ENCODE results near the gene CACYBP.

DNA sequence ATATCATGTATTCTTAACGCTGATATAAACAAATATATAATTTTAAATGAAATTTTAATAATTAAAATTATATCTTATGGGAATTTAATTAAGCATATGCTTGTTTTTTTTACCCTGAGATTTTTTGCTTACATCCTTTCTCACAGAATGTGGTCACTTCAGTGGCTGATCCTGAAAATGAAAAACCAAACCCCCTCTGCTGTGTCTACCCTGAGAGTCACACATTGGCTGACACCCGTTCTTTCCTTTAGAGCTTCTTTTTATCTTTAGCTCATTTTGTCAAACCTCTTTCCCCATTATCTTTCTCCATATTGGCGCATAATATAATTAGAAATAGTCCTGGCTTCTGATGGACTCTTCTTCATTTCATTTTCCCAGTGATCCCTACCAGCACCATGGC is 10.8 kb upstream of the CACYBP start:
- no peak for TF ChIP-seq NFE2 (CRISPR knock-in tag; IDR thresholded peaks at IDR 0.05)
- TF ChIP-seq, protein P1, sequence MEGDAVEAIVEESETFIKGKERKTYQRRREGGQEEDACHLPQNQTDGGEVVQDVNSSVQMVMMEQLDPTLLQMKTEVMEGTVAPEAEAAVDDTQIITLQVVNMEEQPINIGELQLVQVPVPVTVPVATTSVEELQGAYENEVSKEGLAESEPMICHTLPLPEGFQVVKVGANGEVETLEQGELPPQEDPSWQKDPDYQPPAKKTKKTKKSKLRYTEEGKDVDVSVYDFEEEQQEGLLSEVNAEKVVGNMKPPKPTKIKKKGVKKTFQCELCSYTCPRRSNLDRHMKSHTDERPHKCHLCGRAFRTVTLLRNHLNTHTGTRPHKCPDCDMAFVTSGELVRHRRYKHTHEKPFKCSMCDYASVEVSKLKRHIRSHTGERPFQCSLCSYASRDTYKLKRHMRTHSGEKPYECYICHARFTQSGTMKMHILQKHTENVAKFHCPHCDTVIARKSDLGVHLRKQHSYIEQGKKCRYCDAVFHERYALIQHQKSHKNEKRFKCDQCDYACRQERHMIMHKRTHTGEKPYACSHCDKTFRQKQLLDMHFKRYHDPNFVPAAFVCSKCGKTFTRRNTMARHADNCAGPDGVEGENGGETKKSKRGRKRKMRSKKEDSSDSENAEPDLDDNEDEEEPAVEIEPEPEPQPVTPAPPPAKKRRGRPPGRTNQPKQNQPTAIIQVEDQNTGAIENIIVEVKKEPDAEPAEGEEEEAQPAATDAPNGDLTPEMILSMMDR (CRISPR knock-in tag; IDR thresholded peaks at IDR 0.05): no peak

All from HepG2 (cell line).